ENCODE measurements around the gene ROBO1. TPM values are rescaled to one million over a fixed set of nuclear protein-coding genes. Genes with fewer than 3 reads are reported as not detected.
A peak's percentile ranks its signal among the peaks of the same experiment; 100 is the strongest.

The ROBO1 gene
- polyA plus RNA-seq, 1 donor (not counting 4 experiments of a cell fraction or from before 2014, with no cell fraction given), result 27.1 TPM

GRCh38 chr3:78809966-78810365, 957.8 kb downstream of the ROBO1 start:
- no peaks in the 10 kb centered on the region for H3K4me1 ChIP-seq (ENCODE audit: control insufficient read depth, extremely low read depth, insufficient read depth, low read length)
- no peak overlapping the region for H3K4me3 ChIP-seq (ENCODE audit: control insufficient read depth in 2 of 3, extremely low read depth in 1 of 3, insufficient read depth in 2 of 3, low read depth in 1 of 3, low read length in 3 of 3)
- no peak overlapping the region for H3K27ac ChIP-seq (ENCODE audit: control insufficient read depth, insufficient read depth, low read length)
- H3K79me2 ChIP-seq (ENCODE audit: control insufficient read depth, insufficient read depth, low read length), result peaks cover 2% of the 10 kb centered on the region
- no peak overlapping the region for H3K9ac ChIP-seq (ENCODE audit: control insufficient read depth, extremely low read depth, insufficient read depth, low read length)
- dilution Hi-C loops (cut with MboI; ENCODE audit: extremely low pct_ligation_motif_present, low sequenced_read_pairs), result no loop called here
- no peak for DNase-seq (ENCODE audit: low read depth, low spot score)
- H3K4me2 ChIP-seq (ENCODE audit: control insufficient read depth, extremely low read depth, insufficient read depth, low read depth, low read length), result no peak overlapping the region
- no peak for TF ChIP-seq CTCF (optimal IDR thresholded peaks at IDR 0.05 in 1 of 3, IDR thresholded peaks at IDR 0.05 in 1 of 3, conservative IDR thresholded peaks at IDR 0.05 in 1 of 3; ENCODE audit: extremely low read depth in 1 of 3, insufficient read depth in 2 of 3, low read length in 3 of 3)
- no peak for TF ChIP-seq EZH2 (IDR thresholded peaks at IDR 0.05; ENCODE audit: low read length)
- H3K36me3 ChIP-seq (ENCODE audit: control insufficient read depth in 2 of 2, extremely low read depth in 1 of 2, insufficient read depth in 2 of 2, low read length in 2 of 2), result no peaks in the 10 kb centered on the region
- no peaks in the 10 kb centered on the region for H4K20me1 ChIP-seq (ENCODE audit: control insufficient read depth, extremely low read depth, insufficient read depth, low read length)
- H3K9me1 ChIP-seq (ENCODE audit: control insufficient read depth, extremely low read depth, insufficient read depth, low read length), result no peaks in the 10 kb centered on the region
- H3K9me3 ChIP-seq (ENCODE audit: control insufficient read depth, low read depth, low read length), result no peaks in the 10 kb centered on the region
- H3K27me3 ChIP-seq (ENCODE audit: control insufficient read depth, extremely low read depth, insufficient read depth, low read length), result no peaks in the 10 kb centered on the region
- no peak overlapping the region for H2AFZ ChIP-seq (ENCODE audit: control insufficient read depth, low read length)
- FAIRE-seq, result no peak

- Histone ChIP-seq H2AFZ (ENCODE audit: control insufficient read depth, low read length) (no peak overlapping the region), H3K9me3 (ENCODE audit: control insufficient read depth, low read depth, low read length) (no peaks in the 10 kb centered on the region), H3K4me1 (ENCODE audit: control insufficient read depth, extremely low read depth, insufficient read depth, low read length) (peaks cover 3% of the 10 kb centered on the region), H4K20me1 (ENCODE audit: control insufficient read depth, extremely low read depth, insufficient read depth, low read length) (no peaks in the 10 kb centered on the region), H3K79me2 (ENCODE audit: control insufficient read depth, insufficient read depth, low read length) (peaks cover 2% of the 10 kb centered on the region), H3K27ac (ENCODE audit: control insufficient read depth, insufficient read depth, low read length) (no peak overlapping the region), H3K36me3 (ENCODE audit: control insufficient read depth in 2 of 2, extremely low read depth in 1 of 2, insufficient read depth in 2 of 2, low read length in 2 of 2) (no peaks in the 10 kb centered on the region), H3K9ac (ENCODE audit: control insufficient read depth, extremely low read depth, insufficient read depth, low read length) (no peak overlapping the region), H3K9me1 (ENCODE audit: control insufficient read depth, extremely low read depth, insufficient read depth, low read length) (no peaks in the 10 kb centered on the region), H3K27me3 (ENCODE audit: control insufficient read depth, extremely low read depth, insufficient read depth, low read length) (no peaks in the 10 kb centered on the region), H3K4me3 (ENCODE audit: control insufficient read depth in 2 of 3, extremely low read depth in 1 of 3, insufficient read depth in 2 of 3, low read depth in 1 of 3, low read length in 3 of 3) (no peak overlapping the region), H3K4me2 (ENCODE audit: control insufficient read depth, extremely low read depth, insufficient read depth, low read depth, low read length) (no peak overlapping the region)
- dilution Hi-C loops (cut with MboI; ENCODE audit: extremely low pct_ligation_motif_present, low sequenced_read_pairs), result no loop called here
- DNase-seq (ENCODE audit: low read depth, low spot score), result no peak
- TF ChIP-seq CTCF (optimal IDR thresholded peaks at IDR 0.05 in 1 of 3, IDR thresholded peaks at IDR 0.05 in 1 of 3, conservative IDR thresholded peaks at IDR 0.05 in 1 of 3; ENCODE audit: extremely low read depth in 1 of 3, insufficient read depth in 2 of 3, low read length in 3 of 3) (no peak), EZH2 (IDR thresholded peaks at IDR 0.05; ENCODE audit: low read length) (no peak)
- peak; percentile 39 for FAIRE-seq
These were observed 963.4 kb downstream of the ROBO1 start for GRCh38 chr3:78804251-78805037.
